IPS-18a (cell line): ENCODE measurements around the gene ACTG1.

Source experiments
- H3K27ac ChIP-seq: one replicate; pipeline ENCODE4 v1.5.1; 2013; ENCODE audit warnings: low read length
- H3K27me3 ChIP-seq: one replicate; pipeline ENCODE4 v1.6.1; 2013; ENCODE audit warnings: mild to moderate bottlenecking, low read length; ENCODE audit not compliant: control insufficient read depth, insufficient read depth
- H3K36me3 ChIP-seq: one replicate; pipeline ENCODE4 v1.6.1; 2013; ENCODE audit warnings: low read depth, low read length; ENCODE audit not compliant: control insufficient read depth
- H3K4me1 ChIP-seq: one replicate; pipeline ENCODE4 v1.6.1; 2013; ENCODE audit warnings: low read depth, low read length; ENCODE audit not compliant: control insufficient read depth
- H3K4me3 ChIP-seq: one replicate; pipeline ENCODE4 v1.5.1; 2013; ENCODE audit warnings: low read length
- H3K9ac ChIP-seq: one replicate; pipeline ENCODE4 v1.6.1; 2013; ENCODE audit warnings: mild to moderate bottlenecking, low read length, moderate library complexity
- H3K9me3 ChIP-seq: one replicate; pipeline ENCODE4 v1.6.1; 2013; ENCODE audit warnings: low read depth, low read length; ENCODE audit not compliant: control insufficient read depth

Gene ACTG1

DNA sequence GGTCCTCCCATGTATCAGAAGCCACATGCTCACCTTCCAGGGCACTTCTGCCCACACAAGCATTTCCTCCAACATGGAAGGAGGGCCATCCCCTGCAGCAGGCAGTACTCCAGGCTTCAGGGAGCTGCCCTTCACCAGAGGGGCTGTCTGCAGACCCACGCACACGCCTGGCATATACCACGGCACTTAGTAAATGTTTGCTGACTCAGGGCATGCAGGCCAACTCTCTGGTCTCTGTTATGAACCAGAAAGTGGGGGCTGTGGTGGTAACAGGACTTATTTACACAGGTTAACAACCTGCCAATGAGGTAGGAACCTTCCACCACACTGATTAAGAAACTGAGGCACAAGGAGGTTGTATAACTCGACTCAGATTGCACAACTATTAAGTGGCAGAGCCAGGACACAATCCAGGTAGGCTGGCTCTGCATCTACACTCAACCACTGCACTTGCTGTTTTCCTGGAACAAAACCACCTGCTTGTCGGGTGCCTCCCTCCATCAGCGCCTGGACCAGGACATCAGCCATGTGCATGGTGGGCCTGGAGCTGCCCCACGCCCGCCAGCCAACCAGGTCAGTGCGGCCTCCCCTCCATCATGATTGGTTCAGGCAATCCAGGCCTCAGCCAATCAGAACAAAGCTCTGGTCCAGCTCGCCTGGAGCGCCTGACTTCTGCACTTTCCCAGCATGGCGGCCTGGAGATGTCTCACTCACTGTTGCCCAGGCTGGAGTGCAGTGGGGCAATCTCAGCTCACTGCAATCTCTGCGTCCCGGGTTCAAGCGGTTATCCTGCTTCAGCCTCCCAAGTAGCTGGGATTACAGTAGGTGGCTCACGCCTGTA is 19.2 kb downstream of the ACTG1 start:
- Histone ChIP-seq H3K9me3 (no peaks in the 10 kb centered on the region), H3K4me3 (no peak overlapping the region), H3K36me3 (no peaks in the 10 kb centered on the region), H3K27ac (no peak overlapping the region), H3K9ac (no peak overlapping the region), H3K27me3 (peaks cover 20% of the 10 kb centered on the region), H3K4me1 (peaks cover 19% of the 10 kb centered on the region)

DNA sequence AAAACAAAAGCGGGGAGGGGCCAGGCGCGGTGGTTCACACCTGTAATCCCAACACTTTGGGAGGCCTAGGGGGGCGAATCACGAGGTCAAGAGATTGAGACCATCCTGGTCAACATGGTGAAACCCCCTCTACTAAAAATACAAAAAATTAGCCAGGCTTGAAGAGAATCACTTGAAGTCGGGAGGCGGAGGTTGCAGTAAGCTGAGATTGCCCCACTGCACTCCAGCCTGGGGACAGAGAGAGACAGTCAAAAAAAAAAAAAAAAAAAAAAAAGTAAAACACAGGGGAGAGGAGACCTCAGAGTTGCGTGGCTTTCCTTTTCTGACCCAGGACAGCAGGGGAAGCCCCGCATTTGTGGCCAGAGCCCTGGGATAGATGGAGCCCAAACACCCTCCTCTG is 19.9 kb downstream of the ACTG1 start:
- H3K27me3 ChIP-seq = peaks cover 22% of the 10 kb centered on the region
- no peak overlapping the region for H3K9ac ChIP-seq
- H3K27ac ChIP-seq = no peak overlapping the region
- H3K36me3 ChIP-seq = no peaks in the 10 kb centered on the region
- H3K4me1 ChIP-seq = peaks cover 19% of the 10 kb centered on the region
- H3K4me3 ChIP-seq = no peak overlapping the region
- no peaks in the 10 kb centered on the region for H3K9me3 ChIP-seq

DNA sequence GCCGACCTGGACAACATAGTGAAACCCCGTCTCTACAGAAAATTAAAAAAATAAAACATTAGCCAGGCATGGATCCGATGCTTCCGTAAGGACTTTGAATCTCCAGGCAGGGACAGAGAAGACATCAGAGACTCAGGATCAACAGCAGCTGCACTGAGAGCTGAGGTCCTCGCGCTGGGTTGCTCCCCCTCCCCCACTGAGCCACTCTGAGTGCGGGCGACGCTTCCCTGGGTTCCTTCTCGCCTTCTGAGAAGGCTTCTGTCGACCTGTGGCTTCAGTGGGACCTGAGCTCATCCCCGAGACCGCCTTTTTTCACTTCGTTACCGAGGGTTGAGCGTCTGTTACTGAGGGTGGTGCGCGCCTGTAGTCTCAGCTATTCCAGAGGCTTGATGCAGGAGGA is 20.4 kb downstream of the ACTG1 start:
- peaks cover 19% of the 10 kb centered on the region for H3K4me1 ChIP-seq
- H3K9ac ChIP-seq = no peak overlapping the region
- H3K36me3 ChIP-seq = no peaks in the 10 kb centered on the region
- no peaks in the 10 kb centered on the region for H3K9me3 ChIP-seq
- H3K27ac ChIP-seq = no peak overlapping the region
- H3K27me3 ChIP-seq = peaks cover 25% of the 10 kb centered on the region
- H3K4me3 ChIP-seq = no peak overlapping the region

DNA sequence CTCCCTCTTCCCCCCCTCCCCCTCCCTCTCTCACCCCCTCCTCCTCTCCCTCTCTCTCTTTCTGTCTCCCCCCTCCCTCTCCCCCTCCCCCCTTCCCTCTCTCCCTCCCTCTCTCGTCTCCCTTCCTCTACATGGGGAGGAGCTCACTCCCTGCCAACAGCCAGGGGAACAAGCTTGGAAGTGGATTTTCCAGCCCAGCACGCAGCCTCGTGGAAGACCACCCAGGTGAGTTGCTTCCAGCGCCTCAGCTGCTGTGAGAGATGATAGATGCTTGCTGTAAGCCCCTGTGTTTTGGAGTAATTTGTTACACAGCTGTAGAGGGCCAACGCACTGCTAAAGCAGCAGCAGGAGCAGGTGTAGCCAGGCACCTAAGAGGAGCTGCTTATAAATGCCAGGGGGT is 20.8 kb downstream of the ACTG1 start:
- H3K27me3 ChIP-seq = peaks cover 29% of the 10 kb centered on the region
- H3K9ac ChIP-seq = no peak overlapping the region
- no peaks in the 10 kb centered on the region for H3K36me3 ChIP-seq
- H3K4me3 ChIP-seq = no peak overlapping the region
- H3K4me1 ChIP-seq = peaks cover 19% of the 10 kb centered on the region
- no peaks in the 10 kb centered on the region for H3K9me3 ChIP-seq
- no peak overlapping the region for H3K27ac ChIP-seq

DNA sequence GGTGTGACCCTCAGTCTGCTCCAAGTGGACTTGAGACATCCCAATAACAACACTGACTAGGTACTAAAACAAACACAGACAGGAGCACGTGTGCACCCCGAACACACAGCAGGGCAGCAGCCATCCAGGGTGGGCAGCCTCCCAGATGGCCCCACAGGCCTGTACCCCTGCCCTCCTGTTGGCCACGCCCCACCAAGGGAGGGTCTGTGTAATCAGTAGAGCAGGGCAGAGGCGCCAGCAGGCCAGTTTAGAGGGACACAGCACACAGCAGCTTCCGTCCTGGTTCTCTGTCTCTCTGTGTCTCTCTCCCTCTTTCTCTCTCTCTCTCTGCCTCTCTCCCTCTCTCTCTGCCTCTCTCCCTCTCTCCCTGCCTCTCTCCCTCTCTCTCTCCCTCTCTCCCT is 21.4 kb downstream of the ACTG1 start:
- Histone ChIP-seq H3K9me3 (no peaks in the 10 kb centered on the region), H3K36me3 (no peaks in the 10 kb centered on the region), H3K4me3 (no peak overlapping the region), H3K9ac (no peak overlapping the region), H3K27me3 (peaks cover 35% of the 10 kb centered on the region), H3K27ac (no peak overlapping the region), H3K4me1 (peaks cover 19% of the 10 kb centered on the region)

DNA sequence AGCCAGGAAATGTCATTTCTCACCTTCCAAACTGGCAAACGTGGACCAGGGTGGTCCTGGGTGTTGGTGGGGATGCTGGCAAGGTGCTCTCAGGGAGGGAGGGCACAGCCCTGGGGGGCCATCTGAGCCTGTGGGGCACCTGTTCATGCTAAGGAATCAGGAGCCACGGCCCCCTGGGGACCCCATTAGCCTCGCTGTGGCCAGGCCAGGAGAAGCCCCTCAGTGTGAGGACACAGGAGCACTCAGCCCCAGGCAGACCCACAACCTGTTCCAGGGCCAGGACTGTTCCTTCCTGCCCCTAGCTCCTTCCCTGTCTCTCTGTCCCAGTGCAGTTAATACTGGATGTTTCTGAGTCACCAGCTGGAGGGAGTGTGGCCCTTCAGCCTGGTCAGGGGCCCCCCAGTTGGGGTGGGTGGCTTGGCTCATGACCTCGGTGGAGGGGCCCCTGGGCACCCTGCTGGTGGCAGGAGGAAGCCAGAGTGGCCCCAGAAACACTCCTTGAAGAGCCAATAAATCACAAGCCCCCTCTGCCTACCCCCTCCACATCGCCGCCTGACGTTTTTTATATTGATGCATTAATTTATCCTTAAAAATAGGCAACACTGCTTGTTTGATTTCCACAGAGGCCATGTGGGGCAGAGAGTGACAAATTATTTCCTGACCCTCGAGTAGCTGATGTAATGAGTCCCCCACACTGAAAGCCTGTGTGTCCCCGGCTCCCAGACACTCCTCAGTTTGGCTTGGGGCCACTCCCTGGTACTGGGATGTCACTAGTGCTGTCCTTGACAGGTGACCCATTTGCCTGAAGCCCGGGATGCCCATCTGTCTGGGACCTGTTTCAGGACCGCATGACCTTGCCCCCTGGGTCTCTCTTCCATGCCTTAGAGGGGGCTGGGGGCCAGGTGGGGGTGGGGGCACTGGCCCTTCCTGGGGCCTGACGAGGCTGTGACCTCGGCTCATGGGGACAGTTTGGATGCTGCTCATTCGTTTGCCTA is 22.3 kb downstream of the ACTG1 start:
- no peak overlapping the region for H3K27ac ChIP-seq
- H3K9ac ChIP-seq = no peak overlapping the region
- no peaks in the 10 kb centered on the region for H3K9me3 ChIP-seq
- H3K36me3 ChIP-seq = no peaks in the 10 kb centered on the region
- peaks cover 19% of the 10 kb centered on the region for H3K4me1 ChIP-seq
- H3K27me3 ChIP-seq = peaks cover 41% of the 10 kb centered on the region
- H3K4me3 ChIP-seq = peak overlapping the region; percentile 22

DNA sequence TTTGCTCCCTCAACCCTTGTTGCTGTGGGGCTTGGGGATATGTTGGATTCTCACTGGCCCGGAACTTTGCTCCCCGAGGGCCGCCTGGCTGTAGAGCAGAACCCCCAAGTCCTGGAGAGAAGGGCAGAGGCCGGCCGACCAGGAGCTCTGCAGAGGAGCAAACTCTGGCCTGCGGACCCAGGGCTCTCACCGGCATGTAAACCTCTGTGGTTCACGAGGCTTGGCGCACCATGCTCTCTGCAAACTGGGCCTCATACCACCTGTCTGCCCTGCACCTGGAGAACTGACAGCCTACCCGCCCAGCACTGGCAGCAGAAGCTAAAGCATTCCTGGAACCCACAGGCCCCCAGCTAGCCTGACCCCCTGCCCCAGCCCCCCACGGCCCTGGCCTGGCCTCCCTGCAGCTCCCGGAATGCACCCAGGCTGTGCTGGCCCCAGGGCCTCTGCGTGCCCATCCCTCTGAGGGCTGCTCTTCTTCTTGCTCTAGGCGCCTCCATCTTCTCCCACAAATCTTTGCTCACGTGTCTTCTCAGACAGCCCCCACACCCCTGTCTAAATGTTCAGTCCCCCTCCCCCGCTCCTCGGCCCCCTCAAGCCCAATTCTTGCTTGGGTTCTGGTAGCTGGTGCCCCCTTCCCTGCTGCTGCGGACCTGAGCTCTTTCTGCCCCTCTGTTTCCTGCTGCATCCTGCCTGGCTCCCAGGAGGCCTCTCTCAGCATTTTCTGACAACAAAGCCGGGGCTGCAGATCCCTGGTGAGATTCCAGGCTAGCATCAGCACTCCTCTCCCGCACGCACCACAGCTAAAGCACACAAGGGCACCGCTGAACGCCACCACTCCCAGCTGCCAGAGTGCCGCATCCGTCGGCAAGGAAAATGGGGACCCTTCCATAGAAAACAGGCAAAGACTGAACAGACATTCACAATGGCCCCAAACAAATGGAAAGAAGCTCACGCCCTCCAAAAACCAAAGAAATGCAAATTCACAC is 23.3 kb downstream of the ACTG1 start:
- peaks cover 22% of the 10 kb centered on the region for H3K4me1 ChIP-seq
- H3K9ac ChIP-seq = no peak overlapping the region
- H3K36me3 ChIP-seq = no peaks in the 10 kb centered on the region
- no peaks in the 10 kb centered on the region for H3K9me3 ChIP-seq
- peak overlapping the region; percentile 22 for H3K4me3 ChIP-seq
- H3K27me3 ChIP-seq = peaks cover 41% of the 10 kb centered on the region
- no peak overlapping the region for H3K27ac ChIP-seq

DNA sequence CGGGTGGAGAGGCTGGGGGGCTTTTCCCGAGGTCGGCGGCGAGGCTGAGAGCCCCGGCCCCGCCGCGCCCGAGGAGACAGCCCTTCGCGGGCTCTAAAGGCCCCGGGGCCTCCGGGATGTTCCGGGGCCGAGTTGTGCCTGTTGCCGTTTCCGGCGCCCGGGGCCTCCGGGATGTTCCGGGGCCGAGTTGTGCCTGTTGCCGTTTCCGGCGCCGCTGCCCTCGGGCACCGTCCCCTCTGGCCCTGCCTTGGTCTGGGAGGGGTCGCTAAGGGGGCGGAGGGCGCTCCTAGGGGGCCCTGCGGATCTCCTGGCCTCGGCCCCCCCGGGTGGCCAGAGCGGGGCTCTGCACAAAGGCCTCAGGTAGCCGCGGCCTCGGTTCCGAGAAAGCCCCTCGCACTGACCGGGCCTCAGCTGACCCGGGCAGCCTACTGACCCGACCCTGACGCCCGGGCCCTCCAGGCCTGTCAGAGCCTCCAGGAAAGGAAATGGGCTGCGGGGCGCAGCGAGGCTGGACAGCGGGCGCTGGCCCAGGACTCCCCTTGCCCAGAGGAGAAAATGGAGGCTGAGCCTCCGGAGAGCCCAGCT is 24.2 kb downstream of the ACTG1 start:
- H3K36me3 ChIP-seq = no peaks in the 10 kb centered on the region
- peaks cover 22% of the 10 kb centered on the region for H3K4me1 ChIP-seq
- H3K27ac ChIP-seq = no peak overlapping the region
- peaks cover 47% of the 10 kb centered on the region for H3K27me3 ChIP-seq
- peak overlapping the region; percentile 45 for H3K4me3 ChIP-seq
- no peaks in the 10 kb centered on the region for H3K9me3 ChIP-seq
- H3K9ac ChIP-seq = peak overlapping the region; percentile 50

DNA sequence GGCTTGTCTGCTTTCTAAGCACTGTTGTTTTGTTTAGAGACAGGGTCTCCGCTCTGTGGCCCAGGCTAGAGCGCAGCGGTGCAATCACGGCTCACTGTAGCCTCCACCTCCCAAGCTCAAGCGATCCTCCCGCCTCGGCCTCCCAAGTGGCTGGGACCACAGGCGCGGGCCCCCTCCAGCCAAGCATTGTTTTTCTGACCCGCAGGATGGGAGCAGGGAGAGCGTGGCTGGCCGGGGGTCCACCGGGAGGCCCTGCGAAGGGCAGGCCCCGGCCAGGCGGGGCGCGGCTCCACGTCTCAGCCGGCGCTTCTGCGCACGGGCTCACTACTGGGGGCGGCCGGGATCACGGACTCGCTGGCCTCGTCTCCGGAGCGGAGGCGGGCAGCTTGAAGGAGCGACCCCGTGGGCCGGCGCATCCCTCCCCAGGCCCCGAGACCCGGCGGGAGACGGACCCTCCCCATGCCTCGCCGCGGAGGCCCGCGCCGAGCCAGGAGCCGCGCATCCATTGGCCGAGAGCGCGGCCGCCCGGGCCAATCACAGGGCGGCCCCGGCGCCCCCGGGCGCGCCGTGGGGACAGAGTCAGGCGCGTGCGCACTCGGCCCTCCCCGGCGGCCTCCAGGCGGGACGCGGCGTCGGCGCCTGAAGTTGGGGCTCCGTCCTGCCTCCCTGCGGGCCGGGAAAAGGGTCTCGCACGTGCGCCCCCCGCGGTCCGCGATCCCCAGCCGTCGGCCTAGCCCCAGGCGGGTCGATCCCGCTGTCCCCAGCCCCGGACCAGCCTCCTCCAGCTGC is 24.9 kb downstream of the ACTG1 start:
- Histone ChIP-seq H3K36me3 (no peaks in the 10 kb centered on the region), H3K27ac (no peak overlapping the region), H3K27me3 (peaks cover 48% of the 10 kb centered on the region), H3K4me1 (peaks cover 22% of the 10 kb centered on the region), H3K4me3 (peak overlapping the region; percentile 45), H3K9ac (peak overlapping the region; percentile 50), H3K9me3 (no peaks in the 10 kb centered on the region)

DNA sequence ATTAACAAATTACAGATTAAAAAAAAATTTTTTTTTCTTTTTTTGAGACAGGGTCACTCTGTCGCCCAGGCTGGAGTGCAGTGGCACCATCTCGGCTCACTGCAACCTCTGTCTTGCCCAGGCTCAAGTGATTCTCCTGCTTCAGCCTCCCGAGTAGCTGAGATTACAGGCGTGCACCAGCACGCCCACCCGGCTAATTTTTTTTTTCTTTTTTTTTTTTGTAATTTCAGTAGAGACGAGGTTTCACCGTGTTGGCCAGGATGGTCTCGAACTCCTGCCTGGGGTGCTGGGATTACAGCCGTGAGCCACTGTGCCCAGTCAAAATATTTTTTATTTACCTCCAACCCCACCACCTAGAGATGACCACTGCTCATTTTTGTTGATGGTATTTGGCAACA is 25.5 kb downstream of the ACTG1 start:
- H3K9ac ChIP-seq = no peak overlapping the region
- no peaks in the 10 kb centered on the region for H3K36me3 ChIP-seq
- no peak overlapping the region for H3K27ac ChIP-seq
- peaks cover 54% of the 10 kb centered on the region for H3K27me3 ChIP-seq
- H3K4me3 ChIP-seq = no peak overlapping the region
- no peaks in the 10 kb centered on the region for H3K9me3 ChIP-seq
- peaks cover 22% of the 10 kb centered on the region for H3K4me1 ChIP-seq
